HEK293 (cell line): ENCODE results near the gene MDM2.

Experiments used
- CTCF ChIA-PET: fragments of 350-600 bp; formaldehyde crosslinking; extraction: SDS; loops from one replicate; lab custom pipeline; 2021; ENCODE audit warnings: antibody characterized with exemption; lab: Yijun Ruan, JAX
- POLR2A ChIA-PET: fragments of 300-600 bp; formaldehyde crosslinking; extraction: SDS; loops from one replicate; lab custom pipeline; 2020; ENCODE audit warnings: antibody characterized with exemption, inconsistent platforms; lab: Yijun Ruan, JAX
- H3K27ac ChIP-seq: fragments of 200-500 bp; sonication (Bioruptor generic); 2 replicates; pipeline ENCODE4 v1.5.1; 2014; ENCODE audit warnings: low read depth, low read length, control low read depth, inconsistent platforms; ENCODE audit errors: extremely low read depth
- H3K36me3 ChIP-seq, 2 experiments: fragments of 200-500 bp in 1 of 2; sonication (Bioruptor generic) in 1 of 2; 1 replicate in 1 of 2; 2 replicates in 1 of 2; pipeline ENCODE4 v1.5.1; 2014 to 2017; ENCODE audit warnings: inconsistent platforms in 2 of 2, low read length in 2 of 2; ENCODE audit not compliant: control insufficient read depth in 2 of 2, insufficient read depth in 1 of 2
- H3K4me1 ChIP-seq: fragments of 200-500 bp; sonication (Bioruptor generic); 2 replicates; pipeline ENCODE4 v1.5.1; 2014; ENCODE audit warnings: mild to moderate bottlenecking, low read length, inconsistent platforms; ENCODE audit not compliant: control insufficient read depth, insufficient read depth
- H3K4me3 ChIP-seq: 2 replicates; pipeline ENCODE4 v1.5.1; 2011; ENCODE audit warnings: low read depth, mild to moderate bottlenecking, control low read depth, low read length, moderate library complexity
- H3K9me3 ChIP-seq: fragments of 200-500 bp; sonication (Bioruptor generic); 2 replicates; pipeline ENCODE4 v1.5.1; 2014; ENCODE audit warnings: low read depth, low read length, inconsistent platforms; ENCODE audit not compliant: control insufficient read depth, insufficient read depth
- SCRT2 ChIP-seq: fragments of 450-650 bp; formaldehyde crosslinking; IDR thresholded peaks from 2 replicates; pipeline ENCODE4 v1.5.1; 2016; ENCODE audit warnings: missing biosample characterization, missing genetic modification characterization
- SP7 ChIP-seq: fragments of 450-650 bp; formaldehyde crosslinking; IDR thresholded peaks from 2 replicates; pipeline ENCODE4 v1.5.1; 2016; ENCODE audit warnings: missing biosample characterization, missing genetic modification characterization
- YY1 ChIP-seq: fragments of 450-650 bp; formaldehyde crosslinking; IDR thresholded peaks from 2 replicates; pipeline ENCODE4 v1.5.1; 2018; ENCODE audit warnings: missing biosample characterization, missing genetic modification characterization
- ZBTB7A ChIP-seq: fragments of 450-650 bp; formaldehyde crosslinking; IDR thresholded peaks from 2 replicates; pipeline ENCODE4 v1.5.1; 2016; ENCODE audit warnings: low read depth, missing biosample characterization, missing genetic modification characterization
- ZNF138 ChIP-seq: fragments of 450-650 bp; formaldehyde crosslinking; IDR thresholded peaks from 2 replicates; pipeline ENCODE4 v1.5.1; 2016; ENCODE audit warnings: missing biosample characterization, missing genetic modification characterization, borderline replicate concordance
- ZNF148 ChIP-seq: fragments of 450-650 bp; formaldehyde crosslinking; IDR thresholded peaks from 2 replicates; pipeline ENCODE4 v1.5.0; 2017; ENCODE audit warnings: missing biosample characterization, missing genetic modification characterization, borderline replicate concordance
- ZNF174 ChIP-seq: fragments of 450-650 bp; formaldehyde crosslinking; IDR thresholded peaks from 2 replicates; pipeline ENCODE4 v1.5.0; 2017; ENCODE audit warnings: missing biosample characterization, mild to moderate bottlenecking, missing genetic modification characterization
- ZNF19 ChIP-seq: fragments of 450-650 bp; formaldehyde crosslinking; IDR thresholded peaks from 2 replicates; pipeline ENCODE4; 2016; ENCODE audit warnings: missing biosample characterization, missing genetic modification characterization, low read depth
- ZNF211 ChIP-seq: fragments of 450-650 bp; formaldehyde crosslinking; IDR thresholded peaks from 2 replicates; pipeline ENCODE4 v1.5.1; 2016; ENCODE audit warnings: low read depth, missing biosample characterization, missing genetic modification characterization
- ZNF248 ChIP-seq: fragments of 450-650 bp; formaldehyde crosslinking; IDR thresholded peaks from 2 replicates; pipeline ENCODE4 v1.5.1; 2017; ENCODE audit warnings: missing biosample characterization, missing genetic modification characterization
- ZNF280C ChIP-seq: fragments of 450-650 bp; formaldehyde crosslinking; IDR thresholded peaks from 2 replicates; pipeline ENCODE4 v1.5.1; 2016; ENCODE audit warnings: missing biosample characterization, missing genetic modification characterization
- ZNF37A ChIP-seq: fragments of 450-650 bp; IDR thresholded peaks from 2 replicates; pipeline ENCODE4 v1.5.1; 2018; ENCODE audit warnings: missing biosample characterization, missing genetic modification characterization
- ZNF404 ChIP-seq: fragments of 450-650 bp; formaldehyde crosslinking; IDR thresholded peaks from 2 replicates; pipeline ENCODE4 v1.5.1; 2017; ENCODE audit warnings: missing biosample characterization, missing genetic modification characterization
- ZNF514 ChIP-seq: fragments of 450-650 bp; formaldehyde crosslinking; IDR thresholded peaks from 2 replicates; pipeline ENCODE4 v1.5.1; 2016; ENCODE audit warnings: missing biosample characterization, missing genetic modification characterization
- ZNF529 ChIP-seq: fragments of 450-650 bp; formaldehyde crosslinking; IDR thresholded peaks from 2 replicates; pipeline ENCODE4 v1.5.1; 2017; ENCODE audit warnings: missing genetic modification characterization, missing biosample characterization; ENCODE audit not compliant: insufficient replicate concordance
- ZNF658 ChIP-seq: fragments of 450-650 bp; formaldehyde crosslinking; IDR thresholded peaks from 2 replicates; pipeline ENCODE4; 2016; ENCODE audit warnings: missing biosample characterization, missing genetic modification characterization
- ZNF664 ChIP-seq: fragments of 450-650 bp; formaldehyde crosslinking; IDR thresholded peaks from 2 replicates; pipeline ENCODE4 v1.5.1; 2016; ENCODE audit warnings: missing biosample characterization, missing genetic modification characterization
- ZNF747 ChIP-seq: fragments of 450-650 bp; formaldehyde crosslinking; IDR thresholded peaks from 2 replicates; pipeline ENCODE4 v1.5.1; 2016; ENCODE audit warnings: missing biosample characterization, missing genetic modification characterization
- ZSCAN30 ChIP-seq: fragments of 450-650 bp; IDR thresholded peaks from 2 replicates; pipeline ENCODE4 v1.5.1; 2018; ENCODE audit warnings: missing biosample characterization, mild to moderate bottlenecking, missing genetic modification characterization, moderate library complexity

Gene MDM2

GRCh38 chr12:68773582-68773981 is 34.4 kb upstream of the MDM2 start (continued):
- no peak for TF ChIP-seq ZNF19 (tag by site-specific recombination)
- no peak for TF ChIP-seq ZNF211
- TF ChIP-seq ZNF37A (tag by site-specific recombination) = no peak
- TF ChIP-seq YY1 = no peak

- TF ChIP-seq ZNF664 (tag by site-specific recombination) (no peak), ZNF174 (no peak), ZSCAN30 (no peak), ZNF404 (tag by site-specific recombination) (no peak), ZNF138 (tag by site-specific recombination) (no peak), ZNF658 (tag by site-specific recombination) (no peak)
- no peaks in the 10 kb centered on the region for H3K36me3 ChIP-seq
- POLR2A ChIA-PET = no interaction called here
- CTCF ChIA-PET = no interaction called here
- H3K4me1 ChIP-seq = no peaks in the 10 kb centered on the region
- no peak overlapping the region for H3K4me3 ChIP-seq
- no peak overlapping the region for H3K27ac ChIP-seq
- H3K9me3 ChIP-seq = no peaks in the 10 kb centered on the region
These were observed 32.8 kb upstream of the MDM2 start for GRCh38 chr12:68775121-68775630.

- no peaks in the 10 kb centered on the region for H3K36me3 ChIP-seq
- TF ChIP-seq ZNF148 (tag by site-specific recombination) (no peak), ZNF248 (tag by site-specific recombination) (no peak), ZNF280C (tag by site-specific recombination) (no peak), ZNF514 (tag by site-specific recombination) (no peak), ZBTB7A (tag by site-specific recombination) (no peak), SCRT2 (tag by site-specific recombination) (peak; percentile 77), ZNF747 (no peak), SP7 (tag by site-specific recombination) (no peak), ZNF529 (tag by site-specific recombination) (no peak)
- TF ChIP-seq, all 188 proteins: peak for 1
- POLR2A ChIA-PET = no interaction called here
- CTCF ChIA-PET = no interaction called here
- Histone ChIP-seq H3K4me1 (no peaks in the 10 kb centered on the region), H3K9me3 (no peaks in the 10 kb centered on the region), H3K4me3 (no peak overlapping the region), H3K27ac (no peak overlapping the region)
These were observed 30.9 kb upstream of the MDM2 start for GRCh38 chr12:68776976-68777610.
